Thyroid gland (tissue), 4 donors: ENCODE results near the gene TMEM131L. TPM values are rescaled to one million over a fixed set of nuclear protein-coding genes. Genes with fewer than 3 reads are reported as not detected.

Experiments
- DNase-seq, 2 donors: peaks; one replicate each; pipeline ENCODE4 v3.0.0-alpha.2; 2019
- H3K27ac ChIP-seq, 3 donors: fragments of 200-600 bp; sonication (generic); 1 replicate in 2 of 3; 2 replicates in 1 of 3; pipeline ENCODE4 v1.5.1; 2016 to 2019; ENCODE audit warnings: mild to moderate bottlenecking in 1 of 3, moderate library complexity in 1 of 3
- H3K27me3 ChIP-seq: fragments of 200-600 bp; sonication (generic); one replicate; pipeline ENCODE4 v1.5.1; 2019
- H3K36me3 ChIP-seq, 2 donors: fragments of 200-600 bp; sonication (generic); one replicate each; pipeline ENCODE4 v1.5.1; 2016 to 2019
- H3K4me1 ChIP-seq, 2 donors: fragments of 200-600 bp; sonication (generic); one replicate each; pipeline ENCODE4 v1.5.1; 2017 to 2019
- H3K4me3 ChIP-seq, 3 donors: fragments of 200-600 bp; sonication (generic); replicated peaks in 1 of 3; 1 replicate in 2 of 3; 2 replicates in 1 of 3; pipeline ENCODE4 v1.5.1; 2016; ENCODE audit warnings: mild to moderate bottlenecking in 1 of 3
- H3K9me3 ChIP-seq: fragments of 200-600 bp; sonication (generic); one replicate; pipeline ENCODE4 v1.5.1; 2017
- CTCF ChIP-seq, 6 experiments: fragments of 200-600 bp in 3 of 6; fragments of 450-650 bp in 3 of 6; sonication (generic) in 3 of 6; IDR thresholded peaks; one replicate each; pipeline ENCODE4 v1.5.1; 2016 to 2019; ENCODE audit warnings: antibody characterized with exemption in 6 of 6, mild to moderate bottlenecking in 2 of 6, inconsistent platforms in 1 of 6, moderate library complexity in 1 of 6
- POLR2A ChIP-seq, 2 donors: fragments of 450-650 bp; IDR thresholded peaks; one replicate each; pipeline ENCODE4 v1.6.1; 2017; ENCODE audit warnings: antibody characterized with exemption in 2 of 2, mild to moderate bottlenecking in 2 of 2, moderate library complexity in 1 of 2
- WGBS, 2 donors: methylation state at CpG; one replicate each; pipeline ENCODE4 v1.1.5; 2017; 5-methylcytosine and 5-hydroxymethylcytosine counted together
- intact Hi-C: fragments of 100-400 bp; cut with DNase I; formaldehyde crosslinking; loops from one replicate; pipeline ENCODE4 v1.15.1; 2023
- total RNA-seq, 4 donors: library from RNA; depleted of rRNA; stranded (reverse); fragments of >200 nt; gene quantifications; one replicate each; pipeline ENCODE4 v1.2.3, GENCODE V29; 2016

The TMEM131L gene
- total RNA-seq, 4 donors from 2014 or later = 11.1 to 17.9 (median 16.4) TPM

- H3K4me3 ChIP-seq = no peak overlapping the region
- H3K4me1 ChIP-seq = no peaks in the 10 kb centered on the region
- no peak for DNase-seq
- no peak for TF ChIP-seq CTCF (IDR thresholded peaks at IDR 0.05)
- no peak for TF ChIP-seq POLR2A (IDR thresholded peaks at IDR 0.05)
- H3K27ac ChIP-seq = no peak overlapping the region
- WGBS, 2 donors = 86 to 88% methylated on average over 2 of the region's 2 CpGs
- H3K27me3 ChIP-seq = no peaks in the 10 kb centered on the region
- H3K36me3 ChIP-seq = peaks cover 7 to 8% of the 10 kb centered on the region in 2 donors
- intact Hi-C loops = no loop called here
- H3K9me3 ChIP-seq = no peaks in the 10 kb centered on the region
Observed at GRCh38 chr4:153619811-153620210, 153.7 kb downstream of the TMEM131L start.

GRCh38 chr4:153620352-153620751 lies 154.2 kb downstream of the TMEM131L start:
- H3K36me3 ChIP-seq = peaks cover 8 to 10% of the 10 kb centered on the region in 2 donors
- TF ChIP-seq POLR2A (IDR thresholded peaks at IDR 0.05) = no peak
- no peak for TF ChIP-seq CTCF (IDR thresholded peaks at IDR 0.05)

GRCh38 chr4:153622093-153622492 lies 155.9 kb downstream of the TMEM131L start:
- Histone ChIP-seq H3K27me3 (no peaks in the 10 kb centered on the region), H3K4me3 (no peak overlapping the region), H3K4me1 (no peaks in the 10 kb centered on the region), H3K36me3 (peaks cover 10 to 16% of the 10 kb centered on the region in 2 donors), H3K27ac (no peak overlapping the region), H3K9me3 (no peaks in the 10 kb centered on the region)
- intact Hi-C loops = no loop called here
- TF ChIP-seq POLR2A (IDR thresholded peaks at IDR 0.05) (no peak), CTCF (IDR thresholded peaks at IDR 0.05) (no peak)
- 97% methylated on average over 4 of the region's 5 CpGs for WGBS, 2 donors
- DNase-seq = no peak

More at GRCh38 chr4:153620352-153620751, 154.2 kb downstream of the TMEM131L start:
- Histone ChIP-seq H3K4me1 (no peaks in the 10 kb centered on the region), H3K4me3 (no peak overlapping the region), H3K9me3 (no peaks in the 10 kb centered on the region), H3K27me3 (no peaks in the 10 kb centered on the region), H3K27ac (no peak overlapping the region)
- intact Hi-C loops = no loop called here
- 80 to 85% methylated on average over 1 of the region's 1 CpG for WGBS, 2 donors
- no peak for DNase-seq

- H3K36me3 ChIP-seq = peaks cover 11 to 20% of the 10 kb centered on the region in 2 donors
- no peaks in the 10 kb centered on the region for H3K27me3 ChIP-seq
- no peak overlapping the region for H3K27ac ChIP-seq
- 76% methylated on average over 12 of the region's 12 CpGs for WGBS, 2 donors
- H3K4me1 ChIP-seq = no peaks in the 10 kb centered on the region
- no peak for DNase-seq
- H3K9me3 ChIP-seq = no peaks in the 10 kb centered on the region
- intact Hi-C loops = no loop called here
- TF ChIP-seq POLR2A (IDR thresholded peaks at IDR 0.05) = no peak
- TF ChIP-seq CTCF (IDR thresholded peaks at IDR 0.05) = no peak
- no peak overlapping the region for H3K4me3 ChIP-seq
Observed at GRCh38 chr4:153622778-153623240, 156.6 kb downstream of the TMEM131L start.

GRCh38 chr4:153623491-153623890 lies 157.3 kb downstream of the TMEM131L start:
- no peaks in the 10 kb centered on the region for H3K27me3 ChIP-seq
- no peak overlapping the region for H3K27ac ChIP-seq
- 87 to 89% methylated on average over 2 of the region's 2 CpGs for WGBS, 2 donors
- no peak overlapping the region for H3K4me3 ChIP-seq
- intact Hi-C loops = no loop called here
- no peaks in the 10 kb centered on the region for H3K4me1 ChIP-seq
- peaks cover 14 to 22% of the 10 kb centered on the region in 2 donors for H3K36me3 ChIP-seq
- TF ChIP-seq POLR2A (IDR thresholded peaks at IDR 0.05) (no peak), CTCF (IDR thresholded peaks at IDR 0.05) (no peak)
- DNase-seq = no peak
- H3K9me3 ChIP-seq = no peaks in the 10 kb centered on the region
